ENCODE measurements around the gene MCM7. TPM values are rescaled to one million over a fixed set of nuclear protein-coding genes. Genes with fewer than 3 reads are reported as not detected.

Gene MCM7
- 38.5 TPM for total RNA-seq

GRCh38 chr7:100101016-100101862, at the start of gene MCM7, which contains the start of gene AP4M1:
Gene MCM7, minus strand, starts transcription at chr7:100101397. Its CDS starts 103 bp downstream, at chr7:100101294.
Gene AP4M1, plus strand, starts transcription at chr7:100101643. Its CDS starts 72 bp downstream, at chr7:100101715.

GRCh38 chr7:100148559-100149328, 47.5 kb upstream of the MCM7 start, which contains the start of gene LAMTOR4:
Gene LAMTOR4, plus strand, starts transcription at chr7:100148918. Its CDS starts 55 bp downstream, at chr7:100148973.

GRCh38 chr7:100126931-100127865, 26.0 kb upstream of the MCM7 start, which contains the start of gene MBLAC1:
Gene MBLAC1, plus strand, starts transcription at chr7:100126967. Its CDS starts 429 bp downstream, at chr7:100127396.

GRCh38 chr7:100119072-100119969, 18.1 kb upstream of the MCM7 start, which contains the start of the genes CNPY4 and TAF6:
Gene CNPY4, plus strand, starts transcription at chr7:100119634. Its CDS starts 111 bp downstream, at chr7:100119745.
Gene TAF6, minus strand, starts transcription at chr7:100119358. Its CDS starts 5,149 bp downstream, at chr7:100114209.

GRCh38 chr7:100088621-100089457, 12.4 kb downstream of the MCM7 start, which contains the start of gene COPS6:
Gene COPS6, plus strand, starts transcription at chr7:100088969. Its CDS starts 22 bp downstream, at chr7:100088991.

GRCh38 chr7:100081535-100082102, 19.6 kb downstream of the MCM7 start, which contains the start of gene ZNF3:
Gene ZNF3, minus strand, starts transcription at chr7:100081723. Its CDS starts 4,366 bp downstream, at chr7:100077357.

GRCh38 chr7:100049441-100050291, 51.5 kb downstream of the MCM7 start, which contains the start of gene ZSCAN21:
Gene ZSCAN21, plus strand, starts transcription at chr7:100049774. Its CDS starts 7,233 bp downstream, at chr7:100057007.

Small RNA genes within 50 kb of the gene (small RNA-seq; reads per million reads assigned to genes)
- gene MIR106B (92.3 reads per million, percentile 97 among the genes with 10 or more reads in this experiment), gene MIR25 (1,186 reads per million, percentile 99 among the genes with 10 or more reads in this experiment), gene MIR93 (578 reads per million, percentile 98 among the genes with 10 or more reads in this experiment)

Other genes starting within 250 kb of the MCM7 start
- not detected for gene OR2AE1, start 224.4 kb downstream of the MCM7 start, total RNA-seq
- gene TRIM4, start 181.9 kb downstream of the MCM7 start, total RNA-seq: 12.5 TPM
- not detected for gene GJC3, start 171.8 kb downstream of the MCM7 start, total RNA-seq
- gene AZGP1, start 125.4 kb downstream of the MCM7 start, total RNA-seq: not detected
- gene ZKSCAN1, start 85.8 kb downstream of the MCM7 start, total RNA-seq: 78.9 TPM
- gene ZSCAN21, start 51.6 kb downstream of the MCM7 start, total RNA-seq: 13.4 TPM
- gene ZNF3, start 19.7 kb downstream of the MCM7 start, total RNA-seq: 39.4 TPM
- 48.9 TPM for gene COPS6, start 12.4 kb downstream of the MCM7 start, total RNA-seq
- gene AP4M1, start 246 bp upstream of the MCM7 start, total RNA-seq: 20.5 TPM
- 31.4 TPM for gene TAF6, start 18.0 kb upstream of the MCM7 start, total RNA-seq
- 22.8 TPM for gene CNPY4, start 18.2 kb upstream of the MCM7 start, total RNA-seq
- 5.3 TPM for gene MBLAC1, start 25.6 kb upstream of the MCM7 start, total RNA-seq
- 48.9 TPM for gene LAMTOR4, start 47.5 kb upstream of the MCM7 start, total RNA-seq
- 16.8 TPM for gene TRAPPC14, start 57.3 kb upstream of the MCM7 start, total RNA-seq
- gene GAL3ST4, start 67.2 kb upstream of the MCM7 start, total RNA-seq: 3.9 TPM
- 49.6 TPM for gene GPC2, start 76.0 kb upstream of the MCM7 start, total RNA-seq
- gene STAG3, start 76.5 kb upstream of the MCM7 start, total RNA-seq: 0.69 TPM
- gene PVRIG, start 118.6 kb upstream of the MCM7 start, total RNA-seq: not detected
- not detected for gene SPDYE3, start 206.3 kb upstream of the MCM7 start, total RNA-seq

Data from diencephalon (tissue), 1 donor.